ENCODE measurements around the gene COL2A1.

Gene COL2A1

GRCh38 chr12:48031135-48031960, 27.1 kb upstream of the COL2A1 start:
- no peak overlapping the region for H3K4me3 ChIP-seq (ENCODE audit: low read length)
- TF ChIP-seq CTCF (conservative IDR thresholded peaks at IDR 0.05; ENCODE audit: low read length), result no peak
- no peak for DNase-seq (ENCODE audit: low read depth)

GRCh38 chr12:48030173-48030650, 25.9 kb upstream of the COL2A1 start:
- DNase-seq (ENCODE audit: low read depth), result no peak
- no peak overlapping the region for H3K4me3 ChIP-seq (ENCODE audit: low read length)
- TF ChIP-seq CTCF (conservative IDR thresholded peaks at IDR 0.05; ENCODE audit: low read length), result no peak

- no peak for TF ChIP-seq CTCF (conservative IDR thresholded peaks at IDR 0.05; ENCODE audit: low read length)
- no peak for DNase-seq (ENCODE audit: low read depth)
- H3K4me3 ChIP-seq (ENCODE audit: low read length), result no peak overlapping the region
These were observed 25.4 kb upstream of the COL2A1 start for GRCh38 chr12:48029491-48030172.

GRCh38 chr12:48028541-48029431, 24.5 kb upstream of the COL2A1 start:
- TF ChIP-seq CTCF (conservative IDR thresholded peaks at IDR 0.05; ENCODE audit: low read length), result no peak
- no peak overlapping the region for H3K4me3 ChIP-seq (ENCODE audit: low read length)
- no peak for DNase-seq (ENCODE audit: low read depth)

- no peak overlapping the region for H3K4me3 ChIP-seq (ENCODE audit: low read length)
- TF ChIP-seq CTCF (conservative IDR thresholded peaks at IDR 0.05; ENCODE audit: low read length), result no peak
- no peak for DNase-seq (ENCODE audit: low read depth)
These were observed 23.1 kb upstream of the COL2A1 start for GRCh38 chr12:48027183-48028002.

GRCh38 chr12:48026060-48026827, 22.0 kb upstream of the COL2A1 start:
- no peak for TF ChIP-seq CTCF (conservative IDR thresholded peaks at IDR 0.05; ENCODE audit: low read length)
- DNase-seq (ENCODE audit: low read depth), result no peak
- no peak overlapping the region for H3K4me3 ChIP-seq (ENCODE audit: low read length)

All from AG10803 (cell line).